Stimulated activated CD8-positive, alpha-beta memory T cell treated with anti-CD3 and anti-CD28 coated beads, Interleukin-12 subunit alpha, Interleukin-12 subunit beta, amount 100 ng/mL, for 1 hour (primary cell): ENCODE data around the gene ADAMTS18.
A peak's percentile ranks its signal among the peaks of the same experiment; 100 is the strongest.
"Not testable (repeated sequence)": the region's sequence is repeated elsewhere in the genome, so short reads cannot be mapped to it uniquely, and the experiment has no call there.

ENCODE experiments used
- DNase-seq: peaks from one replicate; pipeline ENCODE4 v3.0.0-alpha.2; 2020; ENCODE audit warnings: low read depth

The ADAMTS18 gene

GRCh38 chr16:77277571-77277970, 157.3 kb downstream of the ADAMTS18 start:
- no peak for DNase-seq

- no peak for DNase-seq
These were observed 157.7 kb downstream of the ADAMTS18 start for GRCh38 chr16:77277141-77277540.

- DNase-seq = no peak
These were observed 158.2 kb downstream of the ADAMTS18 start for GRCh38 chr16:77276661-77277060.

GRCh38 chr16:77275303-77275702, 159.5 kb downstream of the ADAMTS18 start:
- DNase-seq = not testable (repeated sequence)

GRCh38 chr16:77273815-77274214, 161.0 kb downstream of the ADAMTS18 start:
- no peak for DNase-seq

- no peak for DNase-seq
These were observed 163.1 kb downstream of the ADAMTS18 start for GRCh38 chr16:77271532-77272426.

- DNase-seq = not testable (repeated sequence)
These were observed 168.6 kb downstream of the ADAMTS18 start for GRCh38 chr16:77266185-77266584.

GRCh38 chr16:77262971-77263370, 171.9 kb downstream of the ADAMTS18 start:
- DNase-seq = no peak

GRCh38 chr16:77250400-77250799, 184.4 kb downstream of the ADAMTS18 start:
- DNase-seq = no peak

- no peak for DNase-seq
These were observed 188.7 kb downstream of the ADAMTS18 start for GRCh38 chr16:77246150-77246549.

GRCh38 chr16:77242471-77242870, 192.4 kb downstream of the ADAMTS18 start:
- DNase-seq = not testable (repeated sequence)

- no peak for DNase-seq
These were observed 196.2 kb downstream of the ADAMTS18 start for GRCh38 chr16:77238593-77238992.

- peak; percentile 75 for DNase-seq
These were observed 198.7 kb downstream of the ADAMTS18 start for GRCh38 chr16:77236063-77236511.

- DNase-seq = no peak
These were observed 200.2 kb downstream of the ADAMTS18 start for GRCh38 chr16:77234611-77235010.

GRCh38 chr16:77233799-77234519, 200.9 kb downstream of the ADAMTS18 start:
- DNase-seq = no peak
